Pancreas (tissue), 10 donors: ENCODE results near the gene ZBTB47. TPM values are rescaled to one million over a fixed set of nuclear protein-coding genes. Genes with fewer than 3 reads are reported as not detected.

Source experiments
- ATAC-seq, 4 donors: fragments of 200-7000 bp; cut with Tn5 transposase; one replicate each; pipeline versions ENCODE4 v1.8.0 to v1.9.1; 2020; ENCODE audit warnings: mild to moderate bottlenecking in 4 of 4, moderate library complexity in 4 of 4
- DNase-seq, 6 donors: peaks; one replicate each; pipeline ENCODE4 v3.0.0-alpha.2; 2020
- FAIRE-seq: peaks from 2 replicates; lab custom pipeline; 2012; peaks lifted over from hg19 to GRCh38; lab: Jason Lieb, UNC
- H3K27ac ChIP-seq, 4 donors: fragments of 200-600 bp; sonication (generic); 1 replicate in 3 of 4; 2 replicates in 1 of 4; pipeline versions ENCODE4 v1.5.0 to v1.8.0; 2020
- H3K27me3 ChIP-seq, 4 donors: fragments of 200-600 bp; one replicate each; pipeline ENCODE4 v1.8.0; 2021
- H3K36me3 ChIP-seq, 3 donors: fragments of 200-600 bp; sonication (generic) in 1 of 3; one replicate each; pipeline versions ENCODE4 v1.5.0 to v1.8.0; 2020 to 2021
- H3K4me1 ChIP-seq, 3 donors: fragments of 200-600 bp; one replicate each; pipeline ENCODE4 v1.8.0; 2021
- H3K4me3 ChIP-seq, 4 donors: fragments of 200-600 bp; sonication (generic) in 2 of 4; one replicate each; pipeline versions ENCODE4 v1.5.0 to v1.8.0; 2020 to 2021
- H3K9me3 ChIP-seq, 4 donors: fragments of 200-600 bp; one replicate each; pipeline ENCODE4 v1.8.0; 2021
- CTCF ChIP-seq, 4 donors: fragments of 200-600 bp; sonication (generic) in 3 of 4; IDR thresholded peaks; one replicate each; pipeline versions ENCODE4 v1.5.0 to v1.8.0; 2021; ENCODE audit warnings: antibody characterized with exemption in 4 of 4
- WGBS, 2 donors: extraction: QIAGEN DNeasy Blood & Tissue Kit; methylation state at CpG; one replicate each; pipeline ENCODE4 v1.1.7; 2013; 5-methylcytosine and 5-hydroxymethylcytosine counted together
- intact Hi-C, 3 donors: fragments of 100-400 bp; cut with DNase I; formaldehyde crosslinking; loops; one replicate each; pipeline versions ENCODE4 v1.11.1 to v1.14.2; 2022
- polyA plus RNA-seq, 2 donors: library from polyadenylated mRNA; stranded (reverse); fragments of 200-250 nt; gene quantifications; one replicate each; pipeline ENCODE4 v1.2.3, GENCODE V29; 2013
- total RNA-seq, 6 donors: library from RNA; stranded (reverse); fragmentation: NEBNext Ultra II Directional in 4 of 6; extraction: Animal tissue kit (Norgen Biotek cat#: 25700) in 4 of 6; gene quantifications; one replicate each; pipeline versions ENCODE4 v1.2.1 to v1.2.4, GENCODE V29; 2021 to 2023
- donor health status: healthy with polysubstance abuse.
- donor health status: DM: no; HTN: no; CAD: no; lungs with moderate emphysema.
- donor health status: DM: no; HTN: no; CAD: no.
- donor health status: control.
- donor health status: control.
- donor health status: Bipolar disorder and iron deficiency.
- donor health status: DM: yes; HTN: yes; CAD: no.
- donor health status: DM: no; HTN: no; CAD: no.
- donor health status: DM: no; HTN: no; CAD: no.
- donor health status: DM: yes; HTN: yes; CAD: no.

ZBTB47 gene
- total and polyA plus RNA-seq, 8 donors = 7.9 to 13.6 (median 10.2) TPM

GRCh38 chr3:42639192-42639591 is 14.3 kb upstream of the ZBTB47 start:
- Histone ChIP-seq H3K9me3 (no peaks in the 10 kb centered on the region), H3K27me3 (no peaks in the 10 kb centered on the region), H3K27ac (no peak overlapping the region), H3K36me3 (peaks cover 3 to 86% (median 52%) of the 10 kb centered on the region in 3 donors), H3K4me1 (no peaks in the 10 kb centered on the region), H3K4me3 (no peak overlapping the region)
- DNase-seq (no peak), FAIRE-seq (no peak), ATAC-seq (no peak)
- 90 to 95% methylated on average over 6 of the region's 6 CpGs for WGBS, 2 donors
- no peak for TF ChIP-seq CTCF (IDR thresholded peaks at IDR 0.05)
- intact Hi-C loops = no loop called here

DNA sequence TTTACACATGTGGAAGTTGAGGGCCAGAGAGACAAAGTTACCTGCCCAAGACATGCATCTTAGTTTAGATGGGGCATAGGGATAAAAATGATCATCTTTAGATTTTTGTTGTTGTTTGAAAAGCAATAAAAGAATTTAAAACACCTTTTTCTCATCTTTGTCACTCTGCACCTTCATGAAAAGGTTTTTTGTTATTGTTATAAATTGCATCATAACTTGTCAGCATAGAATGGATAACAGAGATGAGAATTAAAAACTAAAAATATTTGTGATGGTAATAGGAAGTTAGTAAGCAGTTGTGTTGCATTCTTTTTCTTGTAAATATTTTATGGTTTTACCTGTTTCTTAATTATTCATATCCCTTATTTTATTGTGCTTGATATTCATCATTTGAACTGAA is 13.4 kb upstream of the ZBTB47 start:
- Histone ChIP-seq H3K9me3 (no peaks in the 10 kb centered on the region), H3K4me3 (no peak overlapping the region), H3K36me3 (peaks cover 6 to 87% (median 52%) of the 10 kb centered on the region in 3 donors), H3K27ac (no peak overlapping the region), H3K4me1 (no peaks in the 10 kb centered on the region), H3K27me3 (no peaks in the 10 kb centered on the region)
- ATAC-seq (no peak), DNase-seq (no peak), FAIRE-seq (no peak)
- no peak for TF ChIP-seq CTCF (IDR thresholded peaks at IDR 0.05)
- intact Hi-C loops = no loop called here

DNA sequence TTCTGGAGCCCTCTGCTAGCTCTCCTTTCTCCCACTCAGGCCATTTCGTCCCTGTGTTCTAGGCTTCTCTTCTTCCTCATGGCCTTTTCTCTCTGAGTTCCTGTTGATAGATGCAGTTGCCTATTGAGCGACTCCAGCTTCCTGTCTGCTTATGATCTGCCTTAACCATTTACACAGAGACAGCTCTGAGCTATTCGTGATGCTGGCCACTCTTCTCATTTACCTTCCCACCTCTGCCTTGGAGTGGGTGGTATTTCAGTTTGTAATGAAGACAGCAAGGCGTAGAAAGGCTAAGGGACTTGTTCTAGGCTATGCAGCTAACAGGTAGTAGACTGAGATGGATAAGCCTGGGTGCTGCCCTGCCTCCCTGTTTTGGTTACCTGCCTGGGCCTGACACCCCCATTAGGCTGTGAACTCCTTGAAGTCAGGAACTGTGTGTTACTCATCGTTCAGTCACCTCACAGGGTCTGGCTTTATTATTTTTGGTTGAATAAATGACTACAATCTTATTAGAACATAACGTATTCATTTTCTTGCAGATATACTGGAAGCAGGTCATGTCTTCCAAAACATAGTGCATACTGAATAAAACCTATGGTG is 12.6 kb upstream of the ZBTB47 start:
- H3K36me3 ChIP-seq = peaks cover 6 to 87% (median 48%) of the 10 kb centered on the region in 3 donors
- H3K27me3 ChIP-seq = no peaks in the 10 kb centered on the region
- no peak overlapping the region for H3K27ac ChIP-seq
- no peaks in the 10 kb centered on the region for H3K4me1 ChIP-seq
- FAIRE-seq (no peak), ATAC-seq (no peak), DNase-seq (no peak)
- H3K4me3 ChIP-seq = no peak overlapping the region
- no peaks in the 10 kb centered on the region for H3K9me3 ChIP-seq
- intact Hi-C loops = no loop called here
- TF ChIP-seq CTCF (IDR thresholded peaks at IDR 0.05) = no peak
- WGBS, 2 donors = 84 to 94% methylated on average over 6 of the region's 6 CpGs

DNA sequence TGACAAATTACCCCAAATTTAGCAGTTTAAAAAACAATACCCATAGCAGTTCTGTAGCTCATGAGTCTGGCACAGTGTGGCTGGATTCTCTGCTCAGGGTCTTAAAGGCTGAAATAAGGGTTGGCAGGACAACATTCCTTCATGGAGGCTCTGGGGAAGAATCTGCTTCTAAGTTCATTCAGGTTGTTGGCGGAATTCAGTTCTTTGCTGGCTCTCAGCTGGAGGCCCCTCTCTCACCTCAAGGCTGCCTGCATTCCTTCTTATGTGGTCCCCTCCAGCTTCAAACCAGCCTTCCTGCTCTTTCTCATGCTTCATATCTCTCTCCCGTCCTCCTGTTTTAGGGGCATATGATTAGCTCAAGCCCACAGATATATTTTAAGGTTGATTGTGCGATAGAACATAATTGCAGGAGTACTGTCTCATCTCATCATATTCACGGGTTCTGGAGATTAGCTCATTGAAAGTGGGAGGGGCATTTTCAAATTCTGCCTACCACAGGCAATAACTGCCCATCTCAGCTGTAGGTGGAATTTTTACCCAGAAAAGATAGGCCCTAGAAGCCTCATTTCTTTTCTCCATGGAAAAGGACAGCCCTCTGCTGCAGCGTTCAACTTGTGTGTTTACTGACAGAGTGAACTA is 5.6 kb upstream of the ZBTB47 start:
- Histone ChIP-seq H3K4me3 (no peak overlapping the region), H3K9me3 (no peaks in the 10 kb centered on the region), H3K27me3 (no peaks in the 10 kb centered on the region), H3K36me3 (peaks cover 3 to 42% (median 22%) of the 10 kb centered on the region in 3 donors), H3K27ac (no peak overlapping the region), H3K4me1 (peaks cover 0 to 7% (median 6%) of the 10 kb centered on the region in 3 donors)
- FAIRE-seq (no peak), ATAC-seq (no peak), DNase-seq (no peak)
- 83% methylated on average over 5 of the region's 5 CpGs for WGBS, 2 donors
- intact Hi-C loops = no loop called here
- TF ChIP-seq CTCF (IDR thresholded peaks at IDR 0.05) = no peak

DNA sequence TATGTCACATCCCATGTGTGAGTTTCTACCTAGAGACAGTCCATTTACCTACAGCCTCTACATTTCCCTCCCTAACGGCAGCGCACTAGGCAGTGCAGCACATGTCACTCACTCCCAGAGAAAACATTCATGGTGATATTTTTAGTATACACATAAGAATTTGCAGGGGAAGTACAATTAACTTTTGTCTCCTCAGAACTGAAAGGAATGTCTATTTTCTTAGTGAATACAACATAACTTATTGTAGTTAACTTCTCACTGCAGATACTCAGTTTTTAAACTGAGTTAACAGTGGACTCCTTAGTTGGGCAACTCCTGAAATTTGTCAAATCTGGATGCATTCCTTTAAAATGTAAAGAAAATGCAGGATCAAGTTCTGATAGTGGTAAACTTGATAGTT is 4.5 kb upstream of the ZBTB47 start:
- H3K4me1 ChIP-seq = peaks cover 0 to 15% (median 6%) of the 10 kb centered on the region in 3 donors
- no peak for TF ChIP-seq CTCF (IDR thresholded peaks at IDR 0.05)

More for the DNA sequence above, 4.5 kb upstream of the ZBTB47 start:
- Histone ChIP-seq H3K4me3 (no peak overlapping the region), H3K27me3 (no peaks in the 10 kb centered on the region), H3K36me3 (peaks cover 3 to 31% (median 13%) of the 10 kb centered on the region in 3 donors), H3K27ac (no peak overlapping the region), H3K9me3 (no peaks in the 10 kb centered on the region)
- no peak for DNase-seq
- 83 to 86% methylated on average over 2 of the region's 2 CpGs for WGBS, 2 donors
- no peak for FAIRE-seq
- ATAC-seq = no peak
- intact Hi-C loops = no loop called here
